AML-193 (cell line): ENCODE measurements around the gene PLA2G2F.

Experiments used
- DNase-seq, 2 experiments: peaks; one replicate each; lab custom pipeline; 2025; lab: John Stamatoyannopoulos, UW

The PLA2G2F gene, protein sequence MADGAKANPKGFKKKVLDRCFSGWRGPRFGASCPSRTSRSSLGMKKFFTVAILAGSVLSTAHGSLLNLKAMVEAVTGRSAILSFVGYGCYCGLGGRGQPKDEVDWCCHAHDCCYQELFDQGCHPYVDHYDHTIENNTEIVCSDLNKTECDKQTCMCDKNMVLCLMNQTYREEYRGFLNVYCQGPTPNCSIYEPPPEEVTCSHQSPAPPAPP

DNA sequence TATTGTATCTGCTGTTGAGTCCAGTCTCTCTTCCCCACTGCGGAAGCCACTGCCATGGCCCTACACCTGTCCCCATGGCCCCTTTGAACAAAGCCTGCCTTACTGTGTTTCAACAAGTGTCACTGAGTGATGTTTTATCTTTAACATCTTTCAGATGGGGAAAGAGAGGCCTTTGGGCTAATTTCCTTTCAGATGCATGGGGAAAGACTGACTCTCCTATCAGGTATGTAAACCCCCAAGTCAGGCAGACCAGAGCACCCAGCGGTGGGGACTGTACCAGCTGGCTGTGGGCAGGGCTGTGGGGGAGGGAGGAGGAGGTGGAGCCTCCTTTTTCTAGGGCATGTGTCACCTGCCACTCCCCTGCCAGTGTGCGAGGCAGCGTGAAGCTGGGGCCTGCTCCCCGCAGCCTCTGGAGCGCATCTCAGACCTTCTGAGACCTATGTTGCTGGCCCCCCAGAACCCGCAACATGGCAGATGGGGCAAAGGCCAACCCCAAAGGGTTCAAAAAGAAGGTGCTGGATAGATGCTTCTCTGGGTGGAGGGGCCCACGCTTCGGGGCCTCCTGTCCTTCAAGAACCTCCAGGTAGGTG lies at the start of gene PLA2G2F:
Gene PLA2G2F (plus strand): TSS at position 363 of the 590 bp plus-strand sequence. CDS start 105 bp downstream, at position 468.
- DNase-seq = no peak

DNA sequence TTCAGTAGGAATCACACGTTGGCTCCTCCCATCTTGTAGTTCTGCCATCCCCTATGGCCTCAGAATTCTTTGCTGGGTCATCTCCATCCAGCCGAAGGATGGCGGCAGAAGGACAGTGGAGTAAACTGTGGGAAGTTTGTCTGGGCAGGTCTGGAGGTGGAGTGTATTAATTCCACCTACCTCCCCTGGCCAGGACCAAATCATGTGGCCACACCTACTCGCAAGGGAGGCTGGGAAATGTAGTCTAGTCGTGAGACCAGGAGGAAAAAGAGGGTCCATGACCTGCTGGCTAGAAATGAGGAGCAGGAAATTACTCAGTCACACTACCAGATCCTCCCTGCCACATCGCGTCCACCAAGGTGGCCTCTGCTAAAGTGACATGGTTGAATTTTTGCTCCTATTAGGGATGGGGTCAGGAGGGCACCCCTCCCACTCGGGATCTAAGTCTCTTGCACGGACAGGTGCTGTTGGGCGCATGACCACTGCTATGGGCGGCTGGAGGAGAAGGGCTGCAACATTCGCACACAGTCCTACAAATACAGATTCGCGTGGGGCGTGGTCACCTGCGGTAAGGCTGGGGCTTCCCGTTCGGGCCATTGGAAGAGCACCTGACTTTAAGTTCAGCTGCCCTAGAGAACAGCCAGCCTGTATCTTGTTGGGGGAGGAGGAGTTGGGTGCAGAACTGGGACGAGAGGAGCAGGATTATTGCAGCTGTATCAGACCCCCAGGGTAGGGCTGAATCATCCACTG lies 49.6 kb upstream of the PLA2G2F start:
- no peak for DNase-seq

DNA sequence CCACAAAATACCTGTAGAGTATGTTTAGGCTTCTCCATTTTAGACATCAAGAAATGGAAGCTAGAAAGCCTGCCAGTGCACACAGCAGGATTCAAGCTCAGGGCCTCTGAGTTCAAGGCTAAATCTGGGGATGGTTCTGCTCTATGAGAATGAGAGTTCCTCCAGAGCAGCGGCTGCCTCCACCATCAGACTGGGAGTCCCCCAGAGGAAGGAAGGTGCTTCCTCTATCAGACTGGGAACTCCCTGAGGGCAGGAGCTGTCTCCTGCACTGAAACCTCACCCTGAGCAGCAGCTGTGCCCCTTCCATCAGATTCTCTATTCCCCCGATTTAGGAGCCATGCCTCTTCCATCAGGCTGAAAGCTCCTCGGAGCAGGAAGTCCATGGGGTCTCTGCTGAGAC lies 49.0 kb upstream of the PLA2G2F start:
- no peak for DNase-seq

DNA sequence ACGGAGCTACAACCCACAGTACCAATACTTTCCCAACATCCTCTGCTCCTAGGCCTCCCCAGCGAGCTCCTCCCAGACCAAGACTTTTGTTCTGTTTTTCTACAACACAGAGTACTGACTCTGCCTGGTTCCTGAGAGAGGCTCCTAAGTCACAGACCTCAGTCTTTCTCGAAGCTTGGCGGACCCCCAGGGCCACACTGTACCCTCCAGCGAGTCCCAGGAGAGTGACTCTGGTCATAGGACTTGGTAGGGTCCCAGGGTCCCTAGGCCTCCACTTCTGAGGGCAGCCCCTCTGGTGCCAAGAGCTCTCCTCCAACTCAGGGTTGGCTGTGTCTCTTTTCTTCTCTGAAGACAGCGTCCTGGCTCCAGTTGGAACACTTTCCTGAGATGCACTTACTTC lies 48.5 kb upstream of the PLA2G2F start:
- no peak for DNase-seq

DNA sequence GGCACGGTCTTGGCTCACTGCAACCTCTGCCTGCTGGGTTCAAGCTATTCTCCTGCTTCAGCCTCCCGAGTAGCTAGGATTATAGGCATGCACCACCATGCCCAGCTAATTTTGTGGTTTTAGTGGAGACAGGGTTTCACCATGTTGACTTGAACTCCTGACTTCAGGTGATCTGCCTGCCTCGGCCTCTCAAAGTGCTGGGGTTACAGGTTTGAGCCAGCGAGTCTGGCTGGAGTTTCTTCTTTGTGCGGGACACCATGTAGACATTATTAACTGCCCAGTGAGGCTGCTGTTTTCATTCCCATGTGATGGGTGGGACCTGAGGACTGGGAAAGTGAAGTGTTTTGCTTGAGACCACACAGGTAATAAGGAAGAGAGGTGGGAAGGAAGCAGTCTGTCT lies 45.8 kb upstream of the PLA2G2F start:
- DNase-seq = no peak

DNA sequence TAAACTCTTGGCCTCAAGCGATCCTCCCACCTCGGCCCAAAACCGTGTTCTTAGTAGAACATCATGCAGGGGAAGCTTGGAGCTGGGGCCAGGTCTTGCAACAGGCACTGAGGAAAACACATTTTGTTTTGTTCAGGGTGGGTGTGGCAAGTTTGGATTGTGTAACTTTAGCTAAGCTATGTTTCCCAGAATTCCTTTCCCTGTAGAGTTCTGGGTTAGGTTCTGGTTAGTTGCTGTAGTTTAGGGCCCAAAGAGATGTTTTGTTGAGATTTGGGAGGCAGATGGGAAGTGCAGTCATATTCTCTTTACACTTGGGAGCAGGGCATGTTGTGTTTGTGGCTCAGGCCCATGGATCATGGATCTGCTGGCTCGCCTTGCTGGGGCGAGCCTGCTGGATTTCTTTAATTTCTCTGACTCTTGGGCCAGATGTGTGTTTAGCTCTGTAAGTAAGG lies 45.2 kb upstream of the PLA2G2F start:
- no peak for DNase-seq

DNA sequence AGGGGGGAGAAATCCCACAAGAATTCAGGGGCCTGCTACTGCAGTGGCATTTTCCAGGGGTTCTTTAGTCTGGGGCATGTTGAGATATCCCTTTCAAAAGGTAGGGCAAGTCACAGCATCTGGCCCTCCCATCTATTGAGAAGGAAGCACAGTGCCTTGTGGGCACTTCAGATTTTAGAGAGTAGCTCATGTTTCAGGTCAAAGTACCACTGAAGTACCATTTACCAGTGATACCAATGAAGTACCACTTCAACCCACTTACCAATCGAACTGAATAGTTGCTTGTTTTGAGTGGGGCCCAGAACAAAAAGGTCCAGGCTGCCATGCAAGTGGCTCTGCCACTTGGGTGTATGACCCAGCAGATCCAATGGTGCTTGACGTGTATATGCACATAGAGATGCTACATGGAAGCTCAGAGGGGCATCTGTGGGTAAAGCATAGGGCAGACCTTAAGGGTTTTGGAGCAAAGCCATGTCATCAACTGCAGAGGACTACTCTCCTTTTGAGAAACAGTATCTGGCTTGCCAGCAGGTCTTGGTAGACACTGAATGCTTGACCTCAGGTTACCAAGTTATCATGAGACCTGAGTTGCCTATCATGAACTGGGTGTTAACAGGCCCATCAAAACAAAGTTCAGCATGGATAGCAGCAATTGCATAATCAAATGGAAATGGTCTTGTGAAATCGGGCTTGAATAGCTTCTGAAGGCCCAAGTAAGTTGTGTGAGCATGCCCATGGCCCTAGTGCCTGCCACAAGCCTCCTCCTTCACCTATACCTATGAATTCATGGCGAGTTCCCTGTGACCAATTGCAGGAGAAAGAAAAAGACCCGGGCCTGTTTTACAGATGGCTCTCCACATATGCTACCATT lies 43.3 kb upstream of the PLA2G2F start:
- no peak for DNase-seq

DNA sequence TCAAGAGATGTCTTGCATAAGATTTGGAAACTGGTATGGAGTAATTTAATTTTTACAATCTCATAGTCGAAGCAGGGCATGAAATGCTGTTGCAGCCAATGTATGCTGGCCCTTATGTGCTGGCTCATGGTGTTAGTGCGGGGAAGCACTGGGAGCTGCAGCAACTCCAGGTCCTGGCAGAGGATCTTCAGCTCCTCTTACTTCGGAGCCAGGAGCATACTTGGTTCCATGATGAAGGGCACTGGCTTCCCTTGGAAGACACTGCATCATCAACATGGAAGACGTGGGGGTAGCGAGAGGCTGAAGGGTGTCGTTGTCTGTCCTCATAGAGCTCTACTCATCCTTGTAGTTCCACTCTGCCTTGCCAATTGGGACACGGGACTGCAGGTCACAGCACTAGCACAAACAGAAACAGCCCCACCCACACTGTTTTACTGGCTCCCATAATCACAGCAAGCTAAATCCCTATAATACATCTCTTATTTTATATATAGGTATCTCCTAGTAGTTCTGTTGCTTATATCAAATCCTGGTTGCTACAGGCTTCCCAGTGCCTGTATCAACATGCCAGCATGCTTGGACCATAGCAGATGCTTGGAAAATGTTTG lies 42.2 kb upstream of the PLA2G2F start:
- DNase-seq = no peak

DNA sequence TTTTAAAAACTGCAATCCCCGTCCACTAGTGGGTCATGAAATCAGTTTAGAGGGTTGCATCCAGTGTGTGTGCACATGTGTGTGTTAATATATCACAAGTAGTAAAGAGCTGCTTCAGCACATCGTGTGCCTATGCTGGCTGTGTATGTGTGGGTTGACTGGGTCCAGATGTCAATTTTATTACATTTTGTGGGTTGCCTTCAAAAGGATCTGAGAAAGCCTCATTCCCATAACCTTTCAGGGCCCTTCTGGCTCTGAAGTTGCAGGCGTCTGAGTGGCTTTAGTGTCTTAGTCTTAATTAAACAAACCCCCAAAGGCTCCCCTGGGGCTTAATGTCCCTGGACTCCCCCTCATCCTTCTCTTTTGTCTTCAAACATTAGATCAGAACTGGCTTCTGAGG lies 39.6 kb upstream of the PLA2G2F start:
- no peak for DNase-seq

DNA sequence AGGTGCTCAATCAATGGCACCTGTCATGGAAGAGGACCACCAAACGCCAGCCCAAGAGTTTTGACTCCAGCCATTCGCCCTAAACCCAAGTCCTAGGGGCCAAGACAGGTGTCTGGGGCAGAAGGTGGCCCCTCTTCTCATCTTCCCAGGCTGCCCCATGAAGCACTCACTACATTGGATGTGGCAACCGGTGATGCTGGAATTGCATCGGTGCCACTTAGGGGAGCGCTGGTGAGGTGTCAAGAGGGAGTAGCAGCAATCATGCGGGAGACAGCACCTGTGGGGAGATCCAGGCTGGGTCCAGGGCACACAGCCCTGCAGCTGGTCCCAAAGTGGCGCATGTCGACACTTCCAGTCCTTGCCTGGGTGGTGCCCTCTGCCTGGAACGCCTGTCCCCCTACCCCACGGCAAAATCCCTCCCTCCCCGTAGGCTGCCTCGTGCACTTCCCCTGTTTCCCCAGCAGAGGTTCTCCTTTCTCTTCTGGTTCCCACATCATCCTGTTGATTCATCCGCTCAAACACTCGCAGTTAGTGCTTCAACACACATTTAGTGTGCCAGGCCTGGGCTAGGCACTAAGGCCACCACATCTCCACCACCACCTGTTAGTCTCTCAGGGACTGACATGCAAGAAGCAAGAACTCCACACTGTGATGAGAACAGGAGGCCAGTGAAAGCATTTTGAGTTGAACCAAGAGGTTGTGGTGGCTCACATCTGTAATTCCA lies 38.3 kb upstream of the PLA2G2F start:
- peak in 1 of 2 experiments; percentile 22 for DNase-seq

DNA sequence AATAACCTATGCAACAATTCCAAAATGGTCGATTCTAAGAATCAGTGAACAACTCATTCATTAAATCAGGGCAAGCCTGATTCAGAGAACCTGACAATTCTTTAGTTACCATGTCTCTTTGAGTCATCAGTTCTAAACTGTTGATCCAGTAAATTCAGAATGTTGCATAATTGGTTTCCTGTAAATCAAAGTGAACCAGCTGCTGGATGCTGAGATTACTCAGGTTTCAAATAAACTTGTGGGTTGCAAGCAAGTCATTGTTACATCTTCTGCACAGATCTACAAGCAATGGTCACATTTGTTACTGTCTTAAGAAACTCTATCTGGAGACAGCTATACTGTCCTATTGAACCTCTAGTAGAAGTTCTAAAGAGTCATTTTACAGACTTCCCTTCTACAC lies 36.2 kb upstream of the PLA2G2F start:
- DNase-seq = no peak

DNA sequence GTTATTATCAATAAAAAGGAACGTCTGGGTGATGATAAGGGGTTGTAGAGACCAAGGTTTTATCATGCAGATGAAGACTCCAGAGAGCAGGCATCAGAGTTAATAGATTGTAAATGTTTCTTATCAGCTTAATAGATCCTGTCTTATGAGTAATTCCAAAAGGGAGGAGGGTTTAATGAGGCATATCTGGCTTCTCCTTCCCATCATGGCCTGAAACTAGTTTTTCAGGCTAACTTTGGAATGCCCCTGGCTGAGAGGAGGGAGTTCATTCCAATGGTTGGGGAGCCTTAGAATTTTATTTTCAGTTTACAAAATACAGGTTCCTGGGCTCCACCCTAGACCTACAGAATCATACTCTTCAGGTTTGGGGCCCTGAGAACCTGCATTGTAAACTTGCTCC lies 33.3 kb upstream of the PLA2G2F start:
- no peak for DNase-seq

DNA sequence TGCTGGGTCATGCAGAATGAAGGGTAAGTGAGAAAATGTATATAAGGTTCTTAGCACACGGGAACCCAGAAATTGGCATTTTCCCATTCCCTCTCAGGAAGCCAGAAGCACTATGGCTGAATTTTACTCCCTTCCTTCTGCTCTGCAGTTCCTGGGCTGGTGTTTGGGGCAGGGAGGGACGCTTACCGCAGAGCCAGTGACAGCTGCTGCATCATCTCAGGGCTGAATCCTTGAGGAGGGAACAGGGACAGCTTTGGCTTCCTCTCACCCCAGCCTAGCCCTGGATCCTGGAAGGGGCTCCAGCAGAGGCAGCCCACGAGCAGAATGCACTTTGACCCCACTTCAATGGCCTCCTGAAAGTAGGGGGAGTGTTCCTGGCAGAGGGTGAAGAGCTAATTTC lies 31.8 kb upstream of the PLA2G2F start:
- no peak for DNase-seq

DNA sequence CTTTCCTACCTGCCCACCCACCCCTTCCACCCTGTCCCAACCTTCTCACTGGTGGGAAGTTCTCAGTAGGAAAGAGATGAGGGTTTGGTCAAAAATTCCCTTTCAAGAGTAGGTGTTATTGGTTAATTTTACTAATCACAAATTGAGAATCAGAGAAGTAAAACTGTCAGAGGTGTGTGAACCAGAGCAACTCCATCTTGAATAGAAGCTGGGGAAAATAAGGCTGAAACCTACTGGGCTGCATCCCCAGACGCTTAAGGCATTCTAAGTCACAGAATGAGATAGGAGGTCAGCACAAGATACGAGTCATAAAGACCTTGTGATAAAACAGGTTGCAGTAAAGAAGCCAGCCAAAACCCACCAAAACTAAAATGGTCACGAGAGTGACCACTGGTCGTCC lies 31.3 kb upstream of the PLA2G2F start:
- no peak for DNase-seq

DNA sequence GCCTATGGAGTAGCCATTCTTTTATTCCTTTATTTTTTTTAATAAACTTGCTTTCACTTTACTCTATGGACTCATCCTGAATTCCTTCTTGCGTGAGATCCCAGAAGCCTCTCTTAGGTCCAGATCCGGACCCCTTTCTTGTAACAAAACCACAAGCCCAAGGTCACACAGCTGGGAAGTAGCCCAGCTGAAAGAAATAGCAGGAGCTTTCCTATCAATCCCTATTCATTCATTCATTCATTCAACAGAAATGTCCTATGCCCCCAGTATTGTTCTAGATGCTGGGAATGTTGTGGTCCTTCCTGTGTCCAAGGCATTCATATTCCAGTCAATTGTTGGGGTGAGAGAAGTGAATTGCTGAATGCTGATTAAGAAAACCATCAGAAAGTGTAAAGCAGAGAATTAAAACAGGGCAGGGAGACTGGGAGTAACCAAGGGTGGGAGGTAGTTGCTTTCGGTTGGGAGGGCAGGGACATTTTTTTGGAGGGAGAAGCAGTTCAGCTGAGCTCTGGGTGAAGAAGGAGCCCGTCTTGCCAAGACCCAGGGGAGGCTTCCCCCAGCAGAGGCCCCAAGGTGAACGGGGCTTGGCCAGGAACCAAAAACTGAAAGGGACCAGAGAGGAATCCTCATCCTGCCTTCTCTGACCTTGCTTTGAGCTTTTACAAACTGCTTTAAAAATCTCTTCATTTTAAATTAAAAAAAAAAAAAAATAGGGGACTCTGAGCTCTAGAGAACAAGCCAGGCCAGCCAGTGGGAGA lies 30.6 kb upstream of the PLA2G2F start:
- DNase-seq = no peak

DNA sequence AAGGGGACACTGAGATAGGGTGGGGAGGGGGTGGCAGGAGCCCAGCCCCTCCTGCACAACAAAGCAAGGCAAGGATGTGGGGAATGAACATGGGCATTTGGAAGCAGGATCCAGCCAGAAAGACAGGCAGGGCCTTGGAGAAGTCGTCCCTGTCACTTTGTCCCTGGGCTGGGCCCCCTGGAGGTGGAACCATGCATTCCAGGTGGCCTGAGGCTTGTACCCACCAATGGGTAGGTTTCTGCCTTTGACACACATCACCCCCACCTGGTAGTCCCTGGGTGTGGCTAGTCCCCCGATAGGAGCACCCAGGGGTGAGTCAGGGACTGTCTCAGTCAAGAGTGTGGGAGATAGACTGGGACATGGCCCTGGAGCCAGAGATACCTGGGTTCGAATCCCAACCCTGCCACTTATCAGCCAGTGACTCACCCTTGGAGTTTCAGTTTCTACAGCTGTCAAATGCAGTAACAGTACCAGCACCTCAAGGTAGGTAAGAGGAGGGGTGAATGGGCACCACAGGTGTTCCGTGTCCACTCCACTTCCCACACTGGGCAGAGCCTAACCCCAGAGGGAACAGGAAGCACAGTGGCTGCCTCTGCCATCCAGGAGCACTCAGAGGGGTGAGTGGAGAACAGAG lies 29.8 kb upstream of the PLA2G2F start:
- no peak for DNase-seq

DNA sequence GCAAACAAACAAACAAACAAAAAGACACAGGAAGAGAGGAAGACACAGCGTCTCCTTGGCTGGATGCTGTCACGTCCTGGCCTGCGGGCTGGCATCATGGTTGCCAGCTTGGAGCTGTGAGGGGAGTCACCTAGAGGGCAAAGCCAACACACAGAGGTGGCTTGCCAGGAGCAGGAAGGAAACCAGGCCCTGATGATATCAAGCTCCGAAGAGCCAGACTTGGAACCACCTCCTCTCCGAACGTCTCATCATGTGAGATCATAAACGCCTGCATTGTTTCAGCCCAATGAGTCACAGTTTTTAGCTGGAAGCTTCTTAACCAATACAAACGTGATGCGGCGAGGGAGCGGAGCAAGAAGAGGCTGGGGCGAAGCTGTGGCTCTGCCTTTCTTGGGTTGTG lies 28.4 kb upstream of the PLA2G2F start:
- DNase-seq = no peak

DNA sequence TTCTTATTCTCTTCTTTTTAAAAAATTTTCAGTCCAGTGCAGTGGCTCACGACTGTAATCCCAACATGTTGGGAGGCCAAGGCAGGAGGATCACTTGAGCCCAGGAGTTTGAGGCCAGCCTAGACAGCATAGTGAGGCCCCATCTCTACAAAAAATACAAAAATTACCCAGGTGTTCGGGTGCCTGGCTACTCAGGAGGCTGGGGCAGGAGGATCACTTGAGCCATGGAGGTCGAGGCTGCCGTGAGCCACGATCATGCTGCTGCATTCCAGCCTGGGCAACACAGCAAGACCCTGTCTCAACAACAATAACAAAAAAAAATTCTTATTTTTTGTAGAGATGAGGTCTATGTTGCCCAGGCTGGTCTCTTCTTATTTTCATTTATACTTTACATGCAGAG lies 27.7 kb upstream of the PLA2G2F start:
- no peak for DNase-seq

DNA sequence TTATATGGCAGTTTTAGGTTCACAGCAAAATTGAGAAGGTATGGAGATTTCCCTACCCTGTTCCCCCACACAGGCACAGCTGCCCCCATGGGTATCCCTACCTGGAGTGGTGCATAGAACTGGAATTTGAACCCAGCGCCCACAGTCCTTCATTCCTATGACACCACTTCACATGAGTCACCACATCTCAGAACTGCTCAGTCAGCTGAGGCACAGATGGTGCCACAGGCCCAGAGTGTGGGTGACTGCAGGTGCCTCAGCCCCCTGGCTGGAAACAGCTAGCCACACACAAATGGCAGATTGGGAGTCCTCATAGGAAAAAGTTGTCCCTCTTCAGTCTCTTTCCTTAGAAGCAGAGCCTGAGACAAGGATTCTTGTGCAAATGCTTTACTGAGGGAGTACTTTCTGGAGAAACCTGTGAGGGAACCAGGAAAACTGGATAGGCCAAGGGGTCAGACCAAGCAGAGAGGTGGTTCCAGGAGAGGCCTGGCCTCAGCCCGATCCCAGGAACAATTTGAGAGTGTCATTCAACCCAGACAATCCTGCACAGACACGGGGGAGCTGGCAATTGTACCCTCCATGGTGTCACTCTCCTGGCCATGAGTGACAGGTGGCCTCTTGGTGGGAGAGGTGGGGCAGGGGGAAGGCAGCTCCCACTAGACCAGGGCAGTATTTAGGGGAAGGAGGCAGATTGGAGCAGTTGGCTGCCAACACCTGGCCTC lies 26.7 kb upstream of the PLA2G2F start:
- no peak for DNase-seq
